Activated T-helper 1 cell treated with anti-CD3 and anti-CD28 coated beads, Interleukin-12 subunit alpha, Interleukin-12 subunit beta, Interleukin-2, Interleukin-4 antibody, amounts not matched to agents 30 ng/mL and 10 ng/mL and 1 ng/mL, durations not matched to agents 14 hours and 24 hours and 36 hours (primary cell): ENCODE data around the gene FAM227B. TPM values are rescaled to one million over a fixed set of nuclear protein-coding genes. Genes with fewer than 3 reads are reported as not detected.
"Not testable (repeated sequence)": the region's sequence is repeated elsewhere in the genome, so short reads cannot be mapped to it uniquely, and the experiment has no call there.

Experiments
- DNase-seq: peaks from one replicate; pipeline ENCODE4 v3.0.0; 2021; ENCODE audit warnings: low spot score
- H3K27ac Mint-ChIP-seq: one replicate; pipeline ENCODE4 v1.8.0; 2021; ENCODE audit warnings: mild to moderate bottlenecking, mixed read lengths
- H3K27me3 Mint-ChIP-seq: one replicate; pipeline ENCODE4 v1.8.0; 2022; ENCODE audit warnings: mild to moderate bottlenecking, moderate library complexity, mixed read lengths; ENCODE audit not compliant: insufficient read depth
- H3K36me3 Mint-ChIP-seq: one replicate; pipeline ENCODE4 v1.8.0; 2021; ENCODE audit warnings: low read depth, mixed read lengths
- H3K4me1 Mint-ChIP-seq: one replicate; pipeline ENCODE4 v1.8.0; 2021; ENCODE audit warnings: low read depth, mixed read lengths
- H3K4me3 Mint-ChIP-seq: one replicate; pipeline ENCODE4 v1.8.0; 2021; ENCODE audit warnings: mild to moderate bottlenecking, moderate library complexity, mixed read lengths
- H3K9me3 Mint-ChIP-seq: one replicate; pipeline ENCODE4 v1.8.0; 2021; ENCODE audit warnings: mixed read lengths
- intact Hi-C: fragments of 100-400 bp; cut with micrococcal nuclease; formaldehyde crosslinking; loops from one replicate; pipeline ENCODE4 v1.15.1; 2024
- total RNA-seq: library from RNA; stranded (reverse); gene quantifications from 2 replicates; pipeline ENCODE4 v1.2.3, GENCODE V29; 2022

The FAM227B gene
- total RNA-seq, 1 donor from 2014 or later = 2.3 TPM

- Mint-ChIP-seq H3K27me3 (peaks cover 3% of the 10 kb centered on the region), H3K4me1 (no peaks in the 10 kb centered on the region), H3K9me3 (peaks cover 19% of the 10 kb centered on the region), H3K4me3 (no peak overlapping the region), H3K27ac (no peak overlapping the region), H3K36me3 (no peaks in the 10 kb centered on the region)
- no peak for DNase-seq
- intact Hi-C loops = no loop called here
Observed at GRCh38 chr15:49521802-49522201, 98.8 kb downstream of the FAM227B start.

DNA sequence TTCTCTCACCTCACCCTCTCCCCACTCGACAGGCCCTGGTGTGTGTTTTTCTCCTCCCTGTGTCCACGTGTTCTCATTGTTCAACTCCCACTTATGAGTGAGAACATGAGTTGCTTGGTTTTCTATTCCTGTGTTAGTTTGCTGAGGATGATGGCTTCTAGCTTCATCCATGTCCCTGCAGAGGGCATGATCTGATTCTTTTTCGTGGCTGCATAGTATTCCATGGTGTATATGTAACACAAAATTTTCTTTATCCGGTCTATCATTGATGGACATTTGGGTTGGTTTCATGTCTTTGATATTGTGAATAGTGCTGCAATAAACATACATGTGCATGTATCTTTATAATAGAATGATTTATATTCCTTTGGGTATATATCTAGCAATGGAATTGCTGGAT is 107.9 kb downstream of the FAM227B start:
- H3K27ac Mint-ChIP-seq, intact Hi-C loops: not testable (repeated sequence)

GRCh38 chr15:49507261-49507660 is 113.4 kb downstream of the FAM227B start:
- Mint-ChIP-seq H3K27ac (no peak overlapping the region), H3K4me1 (no peaks in the 10 kb centered on the region), H3K36me3 (no peaks in the 10 kb centered on the region), H3K27me3 (no peaks in the 10 kb centered on the region), H3K9me3 (peaks cover 11% of the 10 kb centered on the region), H3K4me3 (no peak overlapping the region)
- intact Hi-C loops = no loop called here
- no peak for DNase-seq

More for the DNA sequence above, 107.9 kb downstream of the FAM227B start:
- not testable (repeated sequence) for H3K27me3 Mint-ChIP-seq, H3K4me1 Mint-ChIP-seq, DNase-seq, H3K4me3 Mint-ChIP-seq, H3K36me3 Mint-ChIP-seq, H3K9me3 Mint-ChIP-seq

DNA sequence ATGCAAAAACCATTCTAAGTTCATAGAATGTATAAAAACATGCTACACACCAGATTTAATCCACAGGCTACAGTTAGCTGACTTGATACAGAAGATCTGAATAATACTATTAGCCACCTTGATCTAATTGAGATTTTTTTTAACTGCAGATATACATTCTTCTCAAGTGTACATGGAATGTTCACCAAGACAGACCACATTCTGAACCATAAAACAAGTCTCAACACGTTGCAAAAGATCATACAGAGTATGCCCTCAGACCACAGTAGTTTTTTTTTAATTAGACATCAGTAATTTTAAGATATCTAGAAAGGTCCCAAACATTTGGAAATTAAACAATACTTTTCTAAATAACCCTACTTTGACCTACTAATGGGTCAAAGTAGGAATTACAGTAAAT is 114.3 kb downstream of the FAM227B start:
- Mint-ChIP-seq H3K27ac (no peak overlapping the region), H3K4me3 (no peak overlapping the region), H3K27me3 (no peaks in the 10 kb centered on the region), H3K36me3 (no peaks in the 10 kb centered on the region), H3K4me1 (no peaks in the 10 kb centered on the region), H3K9me3 (peaks cover 11% of the 10 kb centered on the region)
- intact Hi-C loops = no loop called here
- DNase-seq = no peak

DNA sequence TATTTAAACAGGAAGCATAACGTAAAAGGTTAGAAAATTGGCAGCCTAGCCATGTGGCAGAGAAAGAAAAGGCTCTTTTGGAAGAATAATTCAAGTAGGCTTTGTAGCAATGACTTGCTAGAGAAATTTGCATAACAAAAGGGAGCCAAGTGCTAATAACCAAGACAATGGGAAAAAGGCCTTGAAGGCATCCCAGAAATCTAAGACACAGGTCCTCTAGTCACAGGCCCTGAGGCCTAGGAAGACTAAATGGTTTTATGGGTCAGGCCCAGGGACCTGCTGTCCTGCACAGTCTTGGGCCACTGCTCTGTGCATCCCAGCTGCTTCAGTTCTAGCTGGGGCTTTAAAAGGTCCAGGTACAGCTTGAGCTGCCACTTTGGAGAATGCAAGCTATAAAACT is 119.0 kb downstream of the FAM227B start:
- no peak for DNase-seq
- H3K36me3 Mint-ChIP-seq = no peaks in the 10 kb centered on the region
- H3K27me3 Mint-ChIP-seq = no peaks in the 10 kb centered on the region
- peaks cover 11% of the 10 kb centered on the region for H3K9me3 Mint-ChIP-seq
- no peak overlapping the region for H3K4me3 Mint-ChIP-seq
- no peak overlapping the region for H3K27ac Mint-ChIP-seq
- intact Hi-C loops = no loop called here
- H3K4me1 Mint-ChIP-seq = no peaks in the 10 kb centered on the region

DNA sequence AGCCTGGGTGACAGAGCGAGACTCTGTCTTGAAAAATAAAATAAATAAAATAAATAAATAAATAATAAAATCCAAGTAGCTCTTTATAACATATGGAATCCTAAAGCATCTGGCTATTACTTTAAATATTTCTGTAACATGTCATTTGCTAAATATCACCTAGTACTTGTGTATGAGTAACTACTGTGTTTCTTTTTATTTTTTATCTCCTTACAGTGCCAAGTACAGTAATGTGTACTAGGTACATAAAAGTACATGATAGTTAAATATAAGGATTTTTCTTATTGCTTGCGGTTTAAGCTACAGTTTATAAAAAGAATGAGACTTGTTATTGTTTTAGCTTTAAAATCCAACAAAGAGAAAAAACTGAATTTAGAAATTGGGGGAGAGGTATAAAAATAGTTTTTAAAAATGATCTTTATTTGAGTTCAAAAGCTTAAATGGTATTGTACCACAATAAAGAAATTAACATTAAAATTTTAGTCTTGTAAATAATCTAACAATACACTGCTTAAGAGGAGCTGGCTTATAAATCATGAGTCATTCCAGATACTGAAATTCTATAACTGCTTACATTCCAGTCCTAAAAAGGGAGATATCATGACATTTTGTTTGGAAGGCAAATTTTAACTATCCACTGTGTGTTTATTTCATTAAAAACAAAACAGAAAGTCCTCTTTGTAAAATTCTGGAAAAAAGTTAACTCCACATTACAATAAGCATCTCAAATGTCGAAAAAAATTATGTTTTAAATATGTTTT is 124.4 kb downstream of the FAM227B start:
- intact Hi-C loops = no loop called here

DNA sequence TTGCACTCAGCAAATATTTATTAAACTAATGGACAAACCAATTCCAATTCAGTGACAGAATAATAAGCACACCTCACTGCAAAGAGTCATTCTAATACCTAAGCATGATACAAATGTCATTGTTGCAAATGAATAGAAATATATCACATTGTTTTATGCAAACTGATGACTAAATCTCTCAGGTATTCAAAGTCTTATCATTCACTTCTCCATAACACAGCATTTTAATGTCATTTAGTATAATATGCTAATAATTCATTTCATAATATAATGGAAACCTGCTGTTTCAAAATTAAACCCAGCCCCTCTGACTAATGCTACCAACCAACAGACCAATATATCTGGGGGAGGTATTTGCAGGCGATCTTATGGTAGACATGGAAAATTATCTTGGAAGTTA is 125.8 kb downstream of the FAM227B start:
- Mint-ChIP-seq H3K27me3 (no peaks in the 10 kb centered on the region), H3K36me3 (no peaks in the 10 kb centered on the region), H3K4me1 (no peaks in the 10 kb centered on the region)

More for the DNA sequence above, 124.4 kb downstream of the FAM227B start:
- H3K27me3 Mint-ChIP-seq = no peaks in the 10 kb centered on the region
- no peak overlapping the region for H3K4me3 Mint-ChIP-seq
- no peaks in the 10 kb centered on the region for H3K9me3 Mint-ChIP-seq
- no peak for DNase-seq
- no peak overlapping the region for H3K27ac Mint-ChIP-seq
- no peaks in the 10 kb centered on the region for H3K4me1 Mint-ChIP-seq
- no peaks in the 10 kb centered on the region for H3K36me3 Mint-ChIP-seq

GRCh38 chr15:49492830-49493229 is 127.8 kb downstream of the FAM227B start:
- H3K27ac Mint-ChIP-seq = no peak overlapping the region
- DNase-seq = no peak
- no peak overlapping the region for H3K4me3 Mint-ChIP-seq
- intact Hi-C loops = no loop called here
- no peaks in the 10 kb centered on the region for H3K36me3 Mint-ChIP-seq
- H3K27me3 Mint-ChIP-seq = no peaks in the 10 kb centered on the region
- no peaks in the 10 kb centered on the region for H3K9me3 Mint-ChIP-seq
- H3K4me1 Mint-ChIP-seq = no peaks in the 10 kb centered on the region

More for the DNA sequence above, 125.8 kb downstream of the FAM227B start:
- H3K27ac Mint-ChIP-seq = no peak overlapping the region
- intact Hi-C loops = no loop called here
- no peaks in the 10 kb centered on the region for H3K9me3 Mint-ChIP-seq
- no peak for DNase-seq
- H3K4me3 Mint-ChIP-seq = no peak overlapping the region

DNA sequence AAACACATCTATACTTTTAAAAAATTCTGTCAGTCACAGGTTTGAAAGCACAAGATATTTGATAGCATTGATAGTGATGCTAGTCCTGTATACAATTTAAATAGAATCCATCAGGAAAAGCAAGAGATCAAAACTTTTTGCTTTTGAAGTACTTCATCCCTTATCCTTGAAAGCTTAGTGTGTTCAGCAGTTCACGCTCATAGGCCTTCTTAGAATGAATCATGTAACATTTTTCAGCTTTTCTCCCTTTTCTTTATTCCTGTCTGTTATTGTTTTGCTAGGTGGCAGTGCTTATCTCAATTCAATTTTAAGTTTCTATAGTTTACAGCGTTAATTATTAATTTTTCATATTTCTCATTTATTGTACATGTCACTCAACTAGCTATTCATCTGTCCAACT is 128.5 kb downstream of the FAM227B start:
- Mint-ChIP-seq H3K4me1 (no peaks in the 10 kb centered on the region), H3K9me3 (no peaks in the 10 kb centered on the region), H3K4me3 (no peak overlapping the region), H3K27ac (no peak overlapping the region), H3K36me3 (no peaks in the 10 kb centered on the region), H3K27me3 (no peaks in the 10 kb centered on the region)
- intact Hi-C loops = no loop called here
- no peak for DNase-seq

DNA sequence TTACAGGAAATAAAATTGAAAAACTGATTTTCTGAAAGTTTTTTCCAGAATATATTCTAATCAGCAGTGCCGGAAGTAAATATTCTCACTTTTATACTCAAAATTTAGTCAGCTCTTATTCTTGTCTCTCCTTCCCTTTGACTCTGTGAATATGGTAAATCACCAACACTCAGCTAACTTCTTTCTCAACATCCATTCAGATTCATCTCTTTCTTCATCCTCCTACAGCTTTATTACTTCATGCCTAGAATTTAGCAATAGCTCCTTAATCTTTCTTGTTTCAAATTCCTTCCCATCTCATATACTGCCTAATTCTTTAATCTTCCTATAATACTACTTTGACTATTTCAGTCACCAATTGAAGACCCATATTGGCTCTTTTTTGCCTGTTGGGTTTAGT is 129.7 kb downstream of the FAM227B start:
- Mint-ChIP-seq H3K4me3 (no peak overlapping the region), H3K9me3 (no peaks in the 10 kb centered on the region), H3K36me3 (no peaks in the 10 kb centered on the region), H3K27me3 (no peaks in the 10 kb centered on the region), H3K27ac (no peak overlapping the region), H3K4me1 (no peaks in the 10 kb centered on the region)
- no peak for DNase-seq
- intact Hi-C loops = no loop called here

DNA sequence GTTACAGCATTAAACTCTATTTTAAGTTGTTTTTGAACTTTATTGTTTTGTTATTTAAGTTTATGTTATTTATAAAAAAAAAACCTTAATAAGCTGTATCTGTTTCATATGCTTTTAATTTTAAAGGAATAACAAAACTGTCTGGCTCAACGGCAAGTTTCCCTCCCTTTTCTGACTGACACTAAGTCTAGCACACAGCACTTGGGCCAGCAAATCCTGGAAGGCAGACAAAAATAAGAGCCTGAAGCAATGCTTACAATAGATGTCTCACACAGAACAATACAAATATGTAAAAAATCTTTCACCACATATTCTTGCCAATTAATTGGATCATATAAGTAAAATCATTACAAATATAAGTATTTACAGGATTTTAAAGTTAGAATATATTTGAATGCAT is 135.2 kb downstream of the FAM227B start:
- H3K27ac Mint-ChIP-seq, H3K4me1 Mint-ChIP-seq, H3K4me3 Mint-ChIP-seq, DNase-seq, H3K36me3 Mint-ChIP-seq, H3K27me3 Mint-ChIP-seq, H3K9me3 Mint-ChIP-seq, intact Hi-C loops: not testable (repeated sequence)

DNA sequence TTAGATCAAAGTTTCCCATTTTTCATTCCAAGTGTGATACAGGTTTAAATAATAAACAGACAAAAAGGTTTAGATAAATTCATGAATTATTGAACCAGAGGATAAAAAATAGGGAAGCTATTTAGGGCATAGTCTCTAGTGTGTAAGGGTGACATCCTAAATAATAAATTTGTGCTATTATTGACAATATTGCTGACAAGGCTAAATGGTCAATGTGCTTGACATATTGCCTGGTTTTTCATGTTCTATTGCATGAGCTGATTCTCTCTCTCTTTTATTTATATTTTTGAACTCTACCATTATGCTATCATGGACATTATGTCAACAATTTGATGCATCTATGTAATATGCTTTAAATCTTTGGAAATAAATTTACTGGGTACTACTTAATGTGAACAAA is 141.6 kb downstream of the FAM227B start:
- intact Hi-C loops = not testable (repeated sequence)

DNA sequence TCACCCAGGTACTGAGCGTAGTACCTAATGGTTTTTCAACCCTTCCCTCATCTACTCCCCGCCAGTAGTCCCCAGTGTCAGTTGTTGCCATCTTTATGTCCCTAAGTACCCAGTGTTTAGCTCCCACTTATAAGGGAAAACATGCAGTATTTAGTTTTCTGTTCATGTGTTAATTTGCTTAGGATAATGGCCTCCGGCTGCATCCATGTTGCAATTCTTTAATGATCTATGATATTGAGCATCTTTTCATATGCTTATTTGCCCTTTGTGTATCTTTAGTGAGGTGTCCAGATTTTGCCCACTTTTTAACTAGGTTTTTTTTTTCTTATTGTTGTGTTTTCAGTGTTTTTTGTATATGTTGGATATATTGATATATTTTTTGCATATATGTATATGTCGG is 142.6 kb downstream of the FAM227B start:
- intact Hi-C loops, H3K27ac Mint-ChIP-seq, H3K27me3 Mint-ChIP-seq, H3K4me3 Mint-ChIP-seq, H3K4me1 Mint-ChIP-seq, H3K9me3 Mint-ChIP-seq, H3K36me3 Mint-ChIP-seq, DNase-seq: not testable (repeated sequence)

More for the DNA sequence above, 141.6 kb downstream of the FAM227B start:
- not testable (repeated sequence) for H3K27ac Mint-ChIP-seq, H3K4me3 Mint-ChIP-seq, H3K36me3 Mint-ChIP-seq, H3K27me3 Mint-ChIP-seq, H3K9me3 Mint-ChIP-seq, H3K4me1 Mint-ChIP-seq, DNase-seq

DNA sequence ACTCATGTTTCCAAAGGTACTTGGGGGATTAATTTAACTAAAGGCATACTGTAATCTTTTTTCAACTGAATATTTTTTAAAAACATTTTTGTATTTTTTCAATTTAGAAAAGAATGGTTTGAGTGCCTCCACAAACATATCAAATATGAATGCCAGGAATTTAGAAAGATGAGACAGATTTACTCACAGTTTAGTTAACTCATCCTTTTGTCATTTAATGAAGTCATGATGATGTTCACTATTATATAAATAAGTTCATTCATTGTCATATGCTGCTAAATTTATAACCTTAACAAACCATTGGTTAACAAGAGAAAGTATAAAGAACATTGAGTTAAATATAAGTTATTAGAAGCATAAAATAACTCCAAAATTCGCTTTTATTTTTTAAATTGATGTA is 147.6 kb downstream of the FAM227B start:
- Mint-ChIP-seq H3K9me3 (no peaks in the 10 kb centered on the region), H3K4me3 (no peak overlapping the region), H3K4me1 (peaks cover 13% of the 10 kb centered on the region), H3K27ac (no peak overlapping the region), H3K36me3 (no peaks in the 10 kb centered on the region), H3K27me3 (peaks cover 4% of the 10 kb centered on the region)
- no peak for DNase-seq
- intact Hi-C loops = no loop called here
